Lung microvascular endothelial cell (primary cell): Measurements from ENCODE around the gene MSANTD2. TPM values are rescaled to one million over a fixed set of nuclear protein-coding genes. Genes with fewer than 3 reads are reported as not detected.

Source experiments
- DNase-seq, 2 donors: peaks; one replicate each; pipeline versions ENCODE4 v3.0.0 to v3.0.0-alpha.2; 2010; ENCODE audit warnings: low read depth in 2 of 2
- total RNA-seq: library from RNA; depleted of rRNA; stranded (reverse); fragments of >200 nt; gene quantifications from 2 replicates; pipeline ENCODE4 v1.2.1, GENCODE V29; 2014

Gene MSANTD2
- total RNA-seq, 1 donor from 2014 or later: 5.6 TPM

- DNase-seq: no peak
These were observed 62.4 kb downstream of the MSANTD2 start for GRCh38 chr11:124737638-124738305.

DNA sequence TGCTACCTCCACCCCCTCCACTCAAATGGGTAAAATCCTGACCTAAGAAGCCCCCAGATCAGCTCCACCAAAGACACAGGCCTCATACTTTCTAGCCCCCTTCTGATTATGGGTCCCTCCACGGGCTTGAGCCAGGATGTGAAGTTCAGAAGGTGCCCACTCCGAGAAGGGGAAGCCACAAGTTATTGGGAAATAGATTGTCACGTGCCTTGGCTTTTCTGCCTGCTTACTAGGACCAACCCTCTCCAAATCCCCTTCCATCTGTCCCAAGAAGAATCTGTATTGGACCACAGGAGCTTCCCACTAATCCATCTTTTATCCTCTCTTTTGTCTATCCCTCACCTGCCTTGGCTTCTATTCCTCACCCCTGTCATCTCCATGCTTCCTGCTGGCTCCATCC lies 63.5 kb downstream of the MSANTD2 start:
- DNase-seq: no peak

- DNase-seq: no peak
These were observed 68.0 kb downstream of the MSANTD2 start for GRCh38 chr11:124732230-124732629.

DNA sequence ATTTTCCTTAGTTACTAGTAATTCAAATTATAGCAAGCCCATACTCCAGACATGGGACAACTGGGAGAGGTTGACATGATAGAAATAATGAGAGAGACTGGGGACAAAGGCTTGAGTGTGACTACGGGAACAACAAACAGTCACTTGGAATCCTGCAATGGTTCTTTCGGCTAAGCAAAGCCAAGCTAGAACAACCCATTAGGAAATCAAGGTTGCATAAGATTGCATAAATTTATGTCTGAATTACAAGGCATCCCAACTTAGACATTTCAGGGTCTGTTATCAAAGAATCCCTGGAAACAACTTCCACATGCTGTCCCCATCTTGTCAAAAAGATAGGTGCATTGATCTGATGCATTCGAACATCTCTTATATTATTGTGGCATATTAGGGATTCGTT lies 70.6 kb downstream of the MSANTD2 start:
- no peak for DNase-seq

DNA sequence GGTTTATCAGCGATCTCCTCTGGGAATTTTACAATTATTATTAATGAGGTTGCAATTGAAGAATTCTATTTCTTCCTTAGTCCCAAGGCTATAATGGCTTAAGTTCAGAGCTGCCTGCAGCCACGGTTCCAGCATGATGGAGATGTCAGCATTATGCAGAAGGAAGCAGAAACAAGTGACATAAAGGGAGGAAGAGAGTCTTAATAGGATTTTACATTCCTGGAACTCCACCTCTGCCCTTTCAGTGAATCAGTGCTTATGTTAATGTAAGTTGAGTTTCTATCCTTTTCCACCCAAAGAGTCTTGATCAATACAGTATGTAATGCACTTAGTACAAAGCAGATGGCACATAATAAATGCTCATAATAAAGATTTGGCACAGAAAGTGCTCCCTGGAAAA lies 72.1 kb downstream of the MSANTD2 start:
- no peak for DNase-seq

DNA sequence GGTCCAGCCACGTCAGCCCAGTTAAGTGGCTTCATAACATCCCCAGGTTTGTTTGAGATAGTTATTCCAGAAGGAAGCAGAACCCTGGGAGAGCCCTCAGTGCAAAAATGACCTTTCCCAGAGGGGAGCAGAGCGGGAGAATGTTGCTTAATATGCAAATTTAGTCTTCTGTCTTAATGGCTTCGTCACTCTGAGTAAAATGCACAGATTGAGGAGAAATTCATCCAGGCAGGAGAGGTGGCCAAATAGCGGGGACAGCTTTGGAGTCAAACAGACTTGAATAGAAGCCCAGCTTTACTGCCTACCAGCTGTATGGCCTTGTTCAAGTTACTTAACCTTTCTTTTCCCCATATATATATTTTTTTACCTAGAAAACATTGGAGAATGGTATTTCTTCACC lies 72.7 kb downstream of the MSANTD2 start:
- DNase-seq: no peak

DNA sequence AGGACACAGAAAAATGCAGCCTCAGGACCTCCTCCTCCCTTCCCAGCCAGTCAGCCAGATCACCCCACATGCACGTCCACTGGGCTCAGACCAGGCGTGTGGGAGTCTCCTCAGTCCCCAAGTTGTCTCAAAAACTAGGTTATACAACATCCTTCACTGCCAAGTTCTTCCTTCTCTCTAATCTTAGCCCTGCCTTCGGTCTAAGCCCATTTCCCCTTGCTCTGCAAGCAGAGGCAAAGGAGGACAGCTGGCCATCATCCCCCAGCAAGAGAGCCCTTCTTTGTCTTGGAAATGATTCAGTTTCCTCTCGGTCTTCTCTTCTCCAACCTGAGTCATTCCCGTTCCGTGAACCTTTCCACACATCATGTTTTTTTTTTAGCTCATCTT lies 74.5 kb downstream of the MSANTD2 start:
- DNase-seq: peak in 1 of 2 donors; percentile 91

- peak; percentile 23 for DNase-seq
These were observed 75.1 kb downstream of the MSANTD2 start for GRCh38 chr11:124724979-124725718.

DNA sequence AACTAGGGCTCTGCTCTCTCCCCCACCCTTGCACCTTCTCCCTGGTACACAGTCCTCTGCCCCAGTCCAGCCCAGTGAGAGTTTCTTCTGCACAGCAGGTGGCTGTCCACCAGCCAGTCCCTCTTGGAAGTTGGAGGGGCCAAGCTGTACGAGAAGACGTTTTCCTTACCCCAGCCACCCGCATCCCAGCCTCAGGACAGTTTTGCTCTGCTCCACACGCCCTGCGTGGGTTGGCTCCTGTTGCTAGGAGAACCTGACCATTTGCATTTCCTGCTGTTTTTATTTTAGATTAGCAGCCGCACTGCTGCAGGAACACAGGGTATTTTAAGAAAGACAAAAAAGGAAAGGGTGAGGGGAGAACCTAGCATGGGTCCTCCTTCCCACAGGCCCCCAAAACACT lies 78.0 kb downstream of the MSANTD2 start:
- DNase-seq: no peak

- no peak for DNase-seq
These were observed 80.7 kb downstream of the MSANTD2 start for GRCh38 chr11:124719534-124719933.

- no peak for DNase-seq
These were observed 81.4 kb downstream of the MSANTD2 start for GRCh38 chr11:124718801-124719200.

DNA sequence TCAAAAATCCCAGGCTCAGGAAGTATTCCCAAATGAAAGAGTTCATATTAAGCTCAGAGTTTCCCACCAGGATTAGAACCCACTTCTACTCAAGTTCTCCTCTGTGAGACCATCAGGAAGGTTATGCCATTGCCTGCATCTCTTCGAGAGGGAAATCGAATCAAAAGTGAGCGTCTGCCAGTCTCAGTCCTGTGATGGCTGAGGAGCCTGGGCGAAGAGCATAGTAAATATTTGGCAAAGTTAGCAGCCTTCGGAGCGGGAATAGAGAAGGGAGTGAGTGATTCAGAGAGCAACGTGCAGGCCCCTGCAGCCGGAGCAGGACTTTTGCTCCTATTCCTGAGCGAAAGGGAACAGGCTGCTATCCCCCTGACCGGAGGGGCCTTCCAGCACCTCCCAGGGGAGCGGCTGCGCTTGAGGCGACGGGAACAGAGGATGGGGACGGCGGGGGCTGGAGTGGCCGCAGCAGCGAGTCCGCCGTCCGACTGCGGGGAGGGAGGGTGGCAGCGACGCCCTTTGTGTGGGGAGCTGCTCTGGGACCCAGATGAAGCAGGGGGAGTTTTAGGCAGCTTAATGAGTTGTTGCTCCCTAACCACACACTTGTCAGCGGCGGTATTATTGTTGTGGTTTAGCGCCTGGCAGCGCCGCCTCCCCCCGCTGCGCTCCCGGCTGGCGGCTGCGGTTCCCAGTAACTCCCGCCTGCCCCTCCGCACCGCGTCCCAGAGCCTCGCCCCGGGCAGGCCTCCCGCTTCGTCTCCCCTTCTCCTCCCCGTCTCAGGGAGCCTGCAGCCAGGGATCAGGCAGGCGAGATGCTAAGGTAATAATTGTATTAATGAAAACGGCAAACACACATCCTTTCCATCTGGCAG lies 82.2 kb downstream of the MSANTD2 start:
- peak; percentile 28 to 49 for DNase-seq

- peak in 1 of 2 donors; percentile 80 for DNase-seq
These were observed 82.8 kb downstream of the MSANTD2 start for GRCh38 chr11:124717421-124717785.

DNA sequence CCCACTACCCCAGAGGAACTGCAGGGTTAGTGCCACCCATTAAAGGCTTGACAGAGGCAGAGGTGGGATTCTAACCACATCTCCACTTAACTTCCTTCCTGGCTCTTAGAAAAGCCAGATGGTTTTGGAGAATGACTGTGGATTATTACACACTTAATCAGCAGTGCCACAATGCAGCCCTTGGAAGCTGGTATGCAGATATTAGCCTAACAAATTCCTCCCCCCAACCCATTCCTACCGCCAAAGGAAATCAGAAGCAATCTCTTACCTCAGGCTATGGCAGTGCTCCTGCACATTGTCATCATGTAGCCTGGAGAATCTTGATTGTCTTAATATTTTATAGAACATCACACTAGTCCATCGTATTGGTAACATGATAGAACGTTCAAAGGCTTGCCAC lies 83.6 kb downstream of the MSANTD2 start:
- peak in 1 of 2 donors; percentile 59 for DNase-seq

Other genes with a start within 250 kb of the MSANTD2 start
- under 0.01 TPM in 1 of 2 replicates, not detected in the other for gene OR8A1, start 230.4 kb downstream of the MSANTD2 start, total RNA-seq
- not detected in 2 replicates for gene PANX3, start 189.0 kb downstream of the MSANTD2 start, total RNA-seq
- 11.6 and 19.2 TPM in 2 replicates for gene TBRG1, start 177.5 kb downstream of the MSANTD2 start, total RNA-seq
- 6.8 and 7.5 TPM in 2 replicates for gene SIAE, start 126.7 kb downstream of the MSANTD2 start, total RNA-seq
- gene SPA17, start 126.5 kb downstream of the MSANTD2 start, total RNA-seq: 3.6 and 5.0 TPM in 2 replicates
- gene NRGN, start 60.5 kb downstream of the MSANTD2 start, total RNA-seq: 0.20 and 0.65 TPM in 2 replicates
- under 0.01 TPM in 1 of 2 replicates, not detected in the other for gene VSIG2, start 48.2 kb downstream of the MSANTD2 start, total RNA-seq
- gene ESAM, start 38.1 kb downstream of the MSANTD2 start, total RNA-seq: 8.9 and 35.1 TPM in 2 replicates
- 5.7 and 14.7 TPM in 2 replicates for gene ROBO3, start 65.0 kb upstream of the MSANTD2 start, total RNA-seq
- gene ROBO4, start 97.5 kb upstream of the MSANTD2 start, total RNA-seq: 272 and 369 TPM in 2 replicates
- under 0.01 and 0.20 TPM in 2 replicates for gene HEPN1, start 118.8 kb upstream of the MSANTD2 start, total RNA-seq
- under 0.01 TPM in 2 replicates for gene HEPACAM, start 135.6 kb upstream of the MSANTD2 start, total RNA-seq
- 1.5 and 1.6 TPM in 2 replicates for gene CCDC15, start 153.8 kb upstream of the MSANTD2 start, total RNA-seq